Aorta (tissue), 5 donors: ENCODE measurements around the gene SMCO3. TPM values are rescaled to one million over a fixed set of nuclear protein-coding genes. Genes with fewer than 3 reads are reported as not detected.

Experiments
- ATAC-seq: fragments of 200-7000 bp; cut with Tn5 transposase; one replicate; pipeline ENCODE4 v1.9.1; 2022; ENCODE audit warnings: moderate library complexity; ENCODE audit not compliant: low FRiP score
- DNase-seq, 2 donors: peaks; one replicate each; pipeline ENCODE4 v3.0.0-alpha.2; 2020
- H3K27ac ChIP-seq, 2 donors: one replicate each; pipeline ENCODE4 v1.5.1; 2013; ENCODE audit warnings: low read length in 2 of 2, mild to moderate bottlenecking in 2 of 2, moderate library complexity in 2 of 2, control low read depth in 1 of 2, inconsistent platforms in 1 of 2, low read depth in 1 of 2
- H3K27me3 ChIP-seq, 2 donors: one replicate each; pipeline ENCODE4 v1.6.1; 2013; ENCODE audit warnings: control low read depth in 1 of 2, low read length in 1 of 2, mild to moderate bottlenecking in 1 of 2, moderate library complexity in 1 of 2; ENCODE audit not compliant: insufficient read depth in 2 of 2, control insufficient read depth in 1 of 2
- H3K36me3 ChIP-seq, 2 donors: one replicate each; pipeline ENCODE4 v1.6.1; 2013; ENCODE audit warnings: control low read depth in 1 of 2, low read length in 1 of 2, mild to moderate bottlenecking in 1 of 2; ENCODE audit not compliant: insufficient read depth in 2 of 2, control insufficient read depth in 1 of 2
- H3K4me1 ChIP-seq, 2 donors: one replicate each; pipeline ENCODE4 v1.6.1; 2013; ENCODE audit warnings: low read length in 2 of 2, control low read depth in 1 of 2, mild to moderate bottlenecking in 1 of 2, moderate library complexity in 1 of 2; ENCODE audit not compliant: insufficient read depth in 2 of 2, control insufficient read depth in 1 of 2
- H3K4me3 ChIP-seq, 2 donors: one replicate each; pipeline ENCODE4 v1.5.1; 2013; ENCODE audit warnings: low read length in 2 of 2, control low read depth in 1 of 2, mild to moderate bottlenecking in 1 of 2
- H3K9me3 ChIP-seq: one replicate; pipeline ENCODE4 v1.6.1; 2013; ENCODE audit warnings: mild to moderate bottlenecking, low read length; ENCODE audit not compliant: control insufficient read depth
- WGBS, 2 donors: extraction: QIAGEN DNeasy Blood & Tissue Kit; methylation state at CpG; one replicate each; pipeline ENCODE4 v1.1.7; 2013; 5-methylcytosine and 5-hydroxymethylcytosine counted together
- intact Hi-C, 2 donors: fragments of 100-400 bp; cut with DNase I; formaldehyde crosslinking; loops; one replicate each; pipeline versions ENCODE4 v1.14.2 to v1.15.0; 2022
- polyA plus RNA-seq, 2 donors: library from polyadenylated mRNA; stranded (reverse); fragments of 200-250 nt; gene quantifications; one replicate each; pipeline ENCODE4 v1.2.3, GENCODE V29; 2013
- total RNA-seq, 2 donors: library from RNA; stranded (reverse); fragmentation: NEBNext Ultra II Directional; extraction: Animal tissue kit (Norgen Biotek cat#: 25700); gene quantifications; one replicate each; pipeline ENCODE4 v1.2.1, GENCODE V29; 2021
- donor health status: healthy with polysubstance abuse.
- donor health status: Bipolar disorder and iron deficiency.
- donor health status: DM: no; HTN: no; CAD: no.
- donor health status: DM: no; HTN: no; CAD: no.
- donor health status: DM: yes; HTN: yes; CAD: no.

The SMCO3 gene
- total and polyA plus RNA-seq, 4 donors: 0.26 to 3.0 (median 0.96) TPM

GRCh38 chr12:14846876-14847580 is 33.0 kb upstream of the SMCO3 start:
- no peaks in the 10 kb centered on the region for H3K36me3 ChIP-seq
- ATAC-seq: no peak
- no peak for DNase-seq
- intact Hi-C loops: loop anchor here (5.0 to 10.0 kb wide), 6 partner anchors 35 to 678 kb away; partner anchors contain the start of gene RERG (in 2 of the 2)
- peaks cover 0 to 7% of the 10 kb centered on the region in 2 donors for H3K4me1 ChIP-seq
- no peak overlapping the region for H3K4me3 ChIP-seq
- 25 to 76% methylated on average over 4 of the region's 4 CpGs for WGBS, 2 donors
- H3K27ac ChIP-seq: no peak overlapping the region
- H3K9me3 ChIP-seq: no peaks in the 10 kb centered on the region
- H3K27me3 ChIP-seq: no peaks in the 10 kb centered on the region

- Histone ChIP-seq H3K36me3 (no peaks in the 10 kb centered on the region), H3K9me3 (no peaks in the 10 kb centered on the region), H3K27me3 (no peaks in the 10 kb centered on the region), H3K4me3 (no peak overlapping the region), H3K4me1 (peaks cover 0 to 7% of the 10 kb centered on the region in 2 donors), H3K27ac (no peak overlapping the region)
- ATAC-seq (no peak), DNase-seq (no peak)
- 32 to 33% methylated on average over 3 of the region's 3 CpGs for WGBS, 2 donors
- intact Hi-C loops: loop anchor here (5.0 to 10.0 kb wide), 6 partner anchors 36 to 679 kb away; partner anchors contain the start of gene RERG (in 2 of the 2)
Observed at GRCh38 chr12:14846042-14846587, 32.1 kb upstream of the SMCO3 start.

- Histone ChIP-seq H3K36me3 (no peaks in the 10 kb centered on the region), H3K27me3 (no peaks in the 10 kb centered on the region), H3K27ac (no peak overlapping the region), H3K4me3 (no peak overlapping the region), H3K4me1 (peaks cover 3 to 7% of the 10 kb centered on the region in 2 donors), H3K9me3 (no peaks in the 10 kb centered on the region)
- peak; percentile 82 for ATAC-seq
- intact Hi-C loops: loop anchor here (2.0 to 10.0 kb wide), 8 partner anchors 37 to 679 kb away; partner anchors contain the start of gene RERG (in 2 of the 2)
- WGBS, 2 donors: 7 to 10% methylated on average over 3 of the region's 3 CpGs
- DNase-seq: no peak
Observed at GRCh38 chr12:14845350-14845750, 31.4 kb upstream of the SMCO3 start.

GRCh38 chr12:14844401-14844800 is 30.4 kb upstream of the SMCO3 start:
- no peaks in the 10 kb centered on the region for H3K27me3 ChIP-seq
- peaks cover 3 to 4% of the 10 kb centered on the region in 2 donors for H3K4me1 ChIP-seq
- ATAC-seq: no peak
- intact Hi-C loops: loop anchor here (2.0 to 10.0 kb wide), 8 partner anchors 72 to 680 kb away; partner anchors contain the start of gene RERG (in 1 of the 2)
- H3K36me3 ChIP-seq: no peaks in the 10 kb centered on the region
- H3K4me3 ChIP-seq: no peak overlapping the region
- no peaks in the 10 kb centered on the region for H3K9me3 ChIP-seq
- DNase-seq: no peak
- no peak overlapping the region for H3K27ac ChIP-seq

GRCh38 chr12:14843425-14843887 is 29.5 kb upstream of the SMCO3 start, which contains the start of gene ART4:
Gene ART4, minus strand, starts transcription at chr12:14843526. Its CDS starts 413 bp downstream, at chr12:14843113.
- ATAC-seq (peak; percentile 16), DNase-seq (peak in 1 of 2 donors; percentile 59)
- no peaks in the 10 kb centered on the region for H3K36me3 ChIP-seq
- peak within 1 kb of the TSS in 1 of 2 donors; percentile 69 for H3K4me3 ChIP-seq
- H3K9me3 ChIP-seq: no peaks in the 10 kb centered on the region
- no peaks in the 10 kb centered on the region for H3K27me3 ChIP-seq
- H3K27ac ChIP-seq: peak within 1 kb of the TSS; percentile 87 to 99
- intact Hi-C loops: loop anchor here (5.0 to 10.0 kb wide), 6 partner anchors 71 to 681 kb away; partner anchors contain the start of gene RERG (in 1 of the 2)
- H3K4me1 ChIP-seq: peaks cover 3% of the 10 kb centered on the region in 2 donors
- WGBS, 2 donors: 8 to 13% methylated on average over 10 of the region's 10 CpGs

- no peak for ATAC-seq
- Histone ChIP-seq H3K4me1 (peaks cover under 1 to 3% of the 10 kb centered on the region in 2 donors), H3K27me3 (no peaks in the 10 kb centered on the region), H3K4me3 (peak overlapping the region in 1 of 2 donors; percentile 69), H3K9me3 (no peaks in the 10 kb centered on the region), H3K36me3 (no peaks in the 10 kb centered on the region), H3K27ac (no peak overlapping the region)
- DNase-seq: no peak
- intact Hi-C loops: loop anchor here (5.0 to 10.0 kb wide), 6 partner anchors 70 to 682 kb away; partner anchors contain the start of gene RERG (in 1 of the 2)
- 20 to 27% methylated on average over 3 of the region's 3 CpGs for WGBS, 2 donors
Observed at GRCh38 chr12:14842315-14842714, 28.3 kb upstream of the SMCO3 start.

GRCh38 chr12:14841761-14842160 is 27.8 kb upstream of the SMCO3 start:
- DNase-seq (peak; percentile 75 to 85), ATAC-seq (peak; percentile 84)
- H3K36me3 ChIP-seq: no peaks in the 10 kb centered on the region
- H3K4me1 ChIP-seq: peaks cover 0 to 3% of the 10 kb centered on the region in 2 donors
- no peaks in the 10 kb centered on the region for H3K27me3 ChIP-seq
- H3K9me3 ChIP-seq: no peaks in the 10 kb centered on the region
- 4 to 5% methylated on average over 3 of the region's 3 CpGs for WGBS, 2 donors
- intact Hi-C loops: loop anchor here (5.0 to 10.0 kb wide), 6 partner anchors 69 to 683 kb away; partner anchors contain the start of gene RERG (in 1 of the 2)
- peak overlapping the region; percentile 73 to 90 for H3K27ac ChIP-seq
- H3K4me3 ChIP-seq: peak overlapping the region in 1 of 2 donors; percentile 48

GRCh38 chr12:14840616-14841015 is 26.6 kb upstream of the SMCO3 start:
- Histone ChIP-seq H3K27me3 (no peaks in the 10 kb centered on the region), H3K9me3 (no peaks in the 10 kb centered on the region), H3K4me3 (no peak overlapping the region), H3K27ac (peak overlapping the region; percentile 76 to 90), H3K36me3 (peaks cover 0 to 2% of the 10 kb centered on the region in 2 donors), H3K4me1 (peaks cover 0 to 6% of the 10 kb centered on the region in 2 donors)
- 37 to 43% methylated on average over 4 of the region's 4 CpGs for WGBS, 2 donors
- DNase-seq (no peak), ATAC-seq (no peak)
- intact Hi-C loops: loop anchor here (5.0 to 10.0 kb wide), 6 partner anchors 68 to 684 kb away; partner anchors contain the start of gene RERG (in 1 of the 2)
